AG04450 (cell line): ENCODE results near the gene FUS. TPM values are rescaled to one million over a fixed set of nuclear protein-coding genes. Genes with fewer than 3 reads are reported as not detected.

Experiments
- CTCF ChIA-PET: fragments of 300-600, 350-600 bp; formaldehyde crosslinking; extraction: SDS; loops from one replicate; lab custom pipeline; 2022; ENCODE audit warnings: antibody characterized with exemption, inconsistent platforms; lab: Charles Lee
- POLR2A ChIA-PET: fragments of 350-600 bp; formaldehyde crosslinking; extraction: SDS; loops from one replicate; lab custom pipeline; 2021; ENCODE audit warnings: antibody characterized with exemption, inconsistent platforms; lab: Yijun Ruan, JAX
- DNase-seq: peaks from one replicate; pipeline ENCODE4 v3.0.0-alpha.2; 2011; ENCODE audit warnings: low read depth, low spot score
- H3K27ac ChIP-seq: one replicate; pipeline ENCODE4 v1.5.1; 2012; ENCODE audit warnings: low read depth, low read length, control low read depth
- H3K27me3 ChIP-seq: one replicate; pipeline ENCODE4 v1.6.0; 2012; ENCODE audit warnings: low read length; ENCODE audit not compliant: control insufficient read depth, insufficient read depth
- H3K4me3 ChIP-seq: 2 replicates; pipeline ENCODE4 v1.5.1; 2011; ENCODE audit warnings: mild to moderate bottlenecking, low read depth, low read length, control low read depth
- H3K9me3 ChIP-seq: 2 replicates; pipeline ENCODE4 v1.5.1; 2012; ENCODE audit warnings: low read length; ENCODE audit not compliant: control insufficient read depth, insufficient read depth
- CTCF ChIP-seq: IDR thresholded peaks from 2 replicates; pipeline ENCODE4 v1.5.1; 2011; ENCODE audit warnings: low read depth, low read length, control low read depth, inconsistent platforms
- polyA plus RNA-seq: library from polyadenylated mRNA; depleted of rRNA; stranded (reverse); fragments of >200 nt; gene quantifications from 2 replicates; pipeline ENCODE4 v1.2.3, GENCODE V29; 2011

Gene FUS
- polyA plus RNA-seq, 1 experiment = 166 TPM

- no peak for DNase-seq
Observed at GRCh38 chr16:31183432-31184428, 3.8 kb downstream of the FUS start.

GRCh38 chr16:31184888-31185287, 4.9 kb downstream of the FUS start:
- no peak for DNase-seq
- Histone ChIP-seq H3K27ac (no peak overlapping the region), H3K4me3 (no peak overlapping the region), H3K27me3 (no peaks in the 10 kb centered on the region), H3K9me3 (no peaks in the 10 kb centered on the region; the same call in 1 of the 2 replicates)
- no peak for TF ChIP-seq CTCF
- ChIA-PET CTCF (no interaction called here), POLR2A (interaction anchor here (0.7 to 1.5 kb wide), 4 partner anchors 16 to 259 kb away, joined by 3 to 9 read pairs (median 4); partner anchors contain the start of gene KAT8)

More at GRCh38 chr16:31183432-31184428, 3.8 kb downstream of the FUS start:
- Histone ChIP-seq H3K27me3 (no peaks in the 10 kb centered on the region), H3K9me3 (no peaks in the 10 kb centered on the region; the same call in 1 of the 2 replicates), H3K27ac (no peak overlapping the region), H3K4me3 (peak overlapping the region; percentile 29; the same call in 1 of the 2 replicates)
- POLR2A ChIA-PET = interaction anchor here (0.7 to 1.6 kb wide), 7 partner anchors 12 to 304 kb away, joined by 3 to 9 read pairs (median 5); partner anchors contain the start of gene KAT8
- CTCF ChIA-PET = interaction anchor here (0.6 to 1.7 kb wide), 3 partner anchors 42 to 268 kb away, joined by 3 to 10 read pairs (median 4); partner anchors contain the start of gene HSD3B7
- no peak for TF ChIP-seq CTCF

- ChIA-PET CTCF (no interaction called here), POLR2A (no interaction called here)
- Histone ChIP-seq H3K9me3 (no peaks in the 10 kb centered on the region; the same call in 1 of the 2 replicates), H3K27ac (no peak overlapping the region), H3K27me3 (no peaks in the 10 kb centered on the region), H3K4me3 (no peak overlapping the region)
- TF ChIP-seq CTCF = no peak
- no peak for DNase-seq
Observed at GRCh38 chr16:31185339-31185738, 5.4 kb downstream of the FUS start.

- POLR2A ChIA-PET = no interaction called here
Observed at GRCh38 chr16:31186176-31186575, 6.2 kb downstream of the FUS start.

More at GRCh38 chr16:31186176-31186575, 6.2 kb downstream of the FUS start:
- H3K27me3 ChIP-seq = no peaks in the 10 kb centered on the region
- no peak for TF ChIP-seq CTCF
- H3K9me3 ChIP-seq = no peaks in the 10 kb centered on the region
- DNase-seq = no peak
- CTCF ChIA-PET = no interaction called here
- H3K27ac ChIP-seq = no peak overlapping the region
- no peak overlapping the region for H3K4me3 ChIP-seq
